ENCODE data around the gene MZT1. TPM values are rescaled to one million over a fixed set of nuclear protein-coding genes. Genes with fewer than 3 reads are reported as not detected.

MZT1 gene
- total RNA-seq, 2 donors from 2014 or later, result 2.3 to 4.9 TPM

- Histone ChIP-seq H3K27ac (no peak overlapping the region), H3K4me3 (no peak overlapping the region), H3K36me3 (replicated peaks in 1 of 2; ENCODE audit: insufficient read depth in 1 of 2, low read depth in 2 of 2) (peaks cover 7 to 42% of the 10 kb centered on the region in 2 donors), H3K9me3 (no peaks in the 10 kb centered on the region), H3K4me1 (no peaks in the 10 kb centered on the region), H3K27me3 (no peaks in the 10 kb centered on the region)
- ATAC-seq (no peak), DNase-seq (no peak)
- WGBS, 2 donors, result 68 to 70% methylated on average over 4 of the region's 4 CpGs
- intact Hi-C loops (cut with DNase I), result no loop called here
- TF ChIP-seq POLR2A (IDR thresholded peaks at IDR 0.05) (no peak), CTCF (IDR thresholded peaks at IDR 0.05) (no peak)
Observed at GRCh38 chr13:72757792-72758535, 30.5 kb upstream of the MZT1 start.

DNA sequence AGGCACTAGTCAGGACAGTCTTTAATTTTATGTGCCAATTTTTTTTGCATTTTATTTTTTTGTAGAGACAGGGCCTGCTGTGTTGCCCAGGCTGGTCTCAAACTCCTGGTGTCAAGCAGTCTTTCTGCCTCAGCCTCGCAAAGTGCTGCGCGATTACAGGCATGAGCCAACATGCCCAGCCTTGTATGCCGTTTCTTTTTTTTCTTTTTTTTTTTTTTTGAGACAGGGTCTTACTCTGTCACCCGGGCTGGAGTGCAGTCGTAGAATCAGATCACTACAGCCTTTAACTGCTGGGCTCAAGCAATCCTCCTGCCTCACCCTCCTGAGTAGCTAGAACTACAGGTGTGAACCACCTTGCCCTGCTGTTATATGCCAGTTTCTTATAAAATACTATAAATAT, 26.7 kb upstream of the MZT1 start:
- H3K9me3 ChIP-seq, result no peaks in the 10 kb centered on the region
- ATAC-seq (no peak), DNase-seq (no peak)
- TF ChIP-seq POLR2A (IDR thresholded peaks at IDR 0.05), result no peak
- no peak for TF ChIP-seq CTCF (IDR thresholded peaks at IDR 0.05)
- H3K27ac ChIP-seq, result no peak overlapping the region
- no peak overlapping the region for H3K4me3 ChIP-seq
- no peaks in the 10 kb centered on the region for H3K4me1 ChIP-seq
- 92 to 96% methylated on average over 6 of the region's 6 CpGs for WGBS, 2 donors
- no peaks in the 10 kb centered on the region for H3K27me3 ChIP-seq
- H3K36me3 ChIP-seq (replicated peaks in 1 of 2; ENCODE audit: insufficient read depth in 1 of 2, low read depth in 2 of 2), result peaks cover 0 to 13% of the 10 kb centered on the region in 2 donors
- intact Hi-C loops (cut with DNase I), result no loop called here

- no peak for ATAC-seq
- Histone ChIP-seq H3K36me3 (replicated peaks in 1 of 2; ENCODE audit: insufficient read depth in 1 of 2, low read depth in 2 of 2) (peaks cover 0 to 13% of the 10 kb centered on the region in 2 donors), H3K4me3 (no peak overlapping the region), H3K27me3 (no peaks in the 10 kb centered on the region), H3K4me1 (no peaks in the 10 kb centered on the region), H3K27ac (no peak overlapping the region), H3K9me3 (no peaks in the 10 kb centered on the region)
- TF ChIP-seq POLR2A (IDR thresholded peaks at IDR 0.05), result no peak
- TF ChIP-seq CTCF (IDR thresholded peaks at IDR 0.05), result no peak
- DNase-seq, result no peak
- intact Hi-C loops (cut with DNase I), result no loop called here
Observed at GRCh38 chr13:72751220-72751619, 23.8 kb upstream of the MZT1 start.

DNA sequence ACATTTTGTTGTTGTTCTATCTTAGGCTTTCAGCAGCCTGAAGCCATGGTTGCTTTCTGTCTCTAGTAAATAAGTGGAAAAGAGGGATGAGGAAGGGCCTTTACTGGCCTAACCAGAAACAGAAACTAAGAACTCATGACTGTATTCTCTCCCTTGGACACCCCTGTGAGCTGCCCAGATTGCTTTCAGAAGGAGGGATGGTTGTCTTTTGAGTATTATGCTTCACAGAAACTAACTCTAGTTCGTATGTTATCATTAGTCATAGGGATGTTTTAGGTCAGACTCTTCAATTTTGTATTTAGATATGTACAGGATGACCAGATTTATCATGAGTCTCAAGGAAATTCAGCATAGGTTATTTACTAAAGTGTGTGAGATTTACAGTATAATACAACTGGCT, 17.8 kb upstream of the MZT1 start:
- H3K27ac ChIP-seq, result no peak overlapping the region
- peaks cover 0 to 11% of the 10 kb centered on the region in 2 donors for H3K36me3 ChIP-seq (replicated peaks in 1 of 2; ENCODE audit: insufficient read depth in 1 of 2, low read depth in 2 of 2)
- H3K9me3 ChIP-seq, result no peaks in the 10 kb centered on the region
- DNase-seq, result no peak
- intact Hi-C loops (cut with DNase I), result no loop called here
- no peak overlapping the region for H3K4me3 ChIP-seq
- WGBS, 2 donors, result 84 to 86% methylated on average over 1 of the region's 1 CpG
- TF ChIP-seq CTCF (IDR thresholded peaks at IDR 0.05) (no peak), POLR2A (IDR thresholded peaks at IDR 0.05) (no peak)
- H3K4me1 ChIP-seq, result no peaks in the 10 kb centered on the region
- no peaks in the 10 kb centered on the region for H3K27me3 ChIP-seq
- no peak for ATAC-seq

DNA sequence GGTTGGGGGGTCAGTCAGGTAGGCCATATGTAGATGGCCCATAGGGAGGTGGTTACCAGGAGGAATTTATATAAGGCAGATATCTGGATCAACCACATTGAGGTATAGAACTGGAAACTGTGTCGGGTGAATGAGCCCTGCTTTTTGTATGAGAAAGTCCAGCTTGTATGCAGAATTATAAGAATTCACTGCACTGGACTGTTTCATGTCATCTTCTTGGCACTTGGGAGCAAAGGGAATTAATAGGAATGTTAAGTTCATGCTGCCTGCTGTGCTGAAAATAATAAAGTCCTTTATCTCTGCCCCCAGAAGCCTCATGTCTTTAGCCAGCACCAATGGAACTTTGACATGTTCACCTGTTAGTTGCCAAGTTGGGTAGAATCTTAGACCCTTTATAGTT, 12.6 kb upstream of the MZT1 start:
- no peak for ATAC-seq
- Histone ChIP-seq H3K27me3 (no peaks in the 10 kb centered on the region), H3K27ac (no peak overlapping the region), H3K4me1 (no peaks in the 10 kb centered on the region), H3K36me3 (replicated peaks in 1 of 2; ENCODE audit: insufficient read depth in 1 of 2, low read depth in 2 of 2) (peaks cover 0 to 2% of the 10 kb centered on the region in 2 donors), H3K9me3 (no peaks in the 10 kb centered on the region), H3K4me3 (no peak overlapping the region)
- 74 to 88% methylated on average over 1 of the region's 1 CpG for WGBS, 2 donors
- intact Hi-C loops (cut with DNase I), result no loop called here
- DNase-seq, result no peak
- TF ChIP-seq POLR2A (IDR thresholded peaks at IDR 0.05) (no peak), CTCF (IDR thresholded peaks at IDR 0.05) (no peak)
